Measurements from ENCODE around the gene CNTRL.
A peak's percentile ranks its signal among the peaks of the same experiment; 100 is the strongest.
"Not testable (repeated sequence)": the region's sequence is repeated elsewhere in the genome, so short reads cannot be mapped to it uniquely, and the experiment has no call there.

The CNTRL gene

GRCh38 chr9:121074370-121075250, at the start of gene CNTRL:
Gene CNTRL, plus strand, starts transcription at chr9:121074955. Its CDS starts 13,372 bp downstream, at chr9:121088327.
- DNase-seq, result peak; percentile 98

- no peak for DNase-seq
Measured at GRCh38 chr9:121026260-121026691, 48.5 kb upstream of the CNTRL start.

- no peak for DNase-seq
Measured at GRCh38 chr9:121026768-121027167, 48.0 kb upstream of the CNTRL start.

- DNase-seq, result not testable (repeated sequence)
Measured at GRCh38 chr9:121028285-121028684, 46.5 kb upstream of the CNTRL start.

GRCh38 chr9:121029469-121029868, 45.3 kb upstream of the CNTRL start:
- DNase-seq, result no peak

- no peak for DNase-seq
Measured at GRCh38 chr9:121034529-121034928, 40.2 kb upstream of the CNTRL start.

GRCh38 chr9:121035717-121036116, 39.0 kb upstream of the CNTRL start:
- not testable (repeated sequence) for DNase-seq

GRCh38 chr9:121038362-121038761, 36.4 kb upstream of the CNTRL start:
- no peak for DNase-seq

GRCh38 chr9:121038804-121039203, 36.0 kb upstream of the CNTRL start:
- no peak for DNase-seq

GRCh38 chr9:121048175-121048574, 26.6 kb upstream of the CNTRL start:
- no peak for DNase-seq

GRCh38 chr9:121048618-121049017, 26.1 kb upstream of the CNTRL start:
- DNase-seq, result no peak

- DNase-seq, result no peak
Measured at GRCh38 chr9:121050128-121050988, 24.4 kb upstream of the CNTRL start, which contains the start of gene C5. Gene C5, minus strand, starts transcription at chr9:121050275. Its CDS starts 29 bp downstream, at chr9:121050246.

GRCh38 chr9:121053544-121053943, 21.2 kb upstream of the CNTRL start:
- DNase-seq, result no peak

GRCh38 chr9:121055642-121056143, 19.1 kb upstream of the CNTRL start:
- DNase-seq, result peak; percentile 38

GRCh38 chr9:121057821-121058220, 16.9 kb upstream of the CNTRL start:
- DNase-seq, result no peak

GRCh38 chr9:121059513-121059912, 15.2 kb upstream of the CNTRL start:
- no peak for DNase-seq

GRCh38 chr9:121059998-121060636, 14.6 kb upstream of the CNTRL start:
- peak; percentile 88 for DNase-seq

- DNase-seq, result no peak
Measured at GRCh38 chr9:121066850-121067249, 7.9 kb upstream of the CNTRL start.

GRCh38 chr9:121067640-121068039, 7.1 kb upstream of the CNTRL start:
- DNase-seq, result no peak

GRCh38 chr9:121069396-121069795, 5.4 kb upstream of the CNTRL start:
- no peak for DNase-seq

- DNase-seq, result no peak
Measured at GRCh38 chr9:121071370-121071755, 3.4 kb upstream of the CNTRL start.

GRCh38 chr9:121071756-121072421, 2.9 kb upstream of the CNTRL start:
- peak; percentile 87 for DNase-seq

All from hematopoietic multipotent progenitor cell treated with erythropoietin and hydrocortisone succinate and interleukin-3 and kit ligand, for 4 days (in vitro differentiated cells).